ENCODE results near the gene CD302.

GRCh38 chr2:159808032-159808425 lies 10.0 kb upstream of the CD302 start:
- TF ChIP-seq CEBPB (IDR thresholded peaks at IDR 0.05; ENCODE audit: low read depth, low read length), result no peak
- TF ChIP-seq, protein P1, sequence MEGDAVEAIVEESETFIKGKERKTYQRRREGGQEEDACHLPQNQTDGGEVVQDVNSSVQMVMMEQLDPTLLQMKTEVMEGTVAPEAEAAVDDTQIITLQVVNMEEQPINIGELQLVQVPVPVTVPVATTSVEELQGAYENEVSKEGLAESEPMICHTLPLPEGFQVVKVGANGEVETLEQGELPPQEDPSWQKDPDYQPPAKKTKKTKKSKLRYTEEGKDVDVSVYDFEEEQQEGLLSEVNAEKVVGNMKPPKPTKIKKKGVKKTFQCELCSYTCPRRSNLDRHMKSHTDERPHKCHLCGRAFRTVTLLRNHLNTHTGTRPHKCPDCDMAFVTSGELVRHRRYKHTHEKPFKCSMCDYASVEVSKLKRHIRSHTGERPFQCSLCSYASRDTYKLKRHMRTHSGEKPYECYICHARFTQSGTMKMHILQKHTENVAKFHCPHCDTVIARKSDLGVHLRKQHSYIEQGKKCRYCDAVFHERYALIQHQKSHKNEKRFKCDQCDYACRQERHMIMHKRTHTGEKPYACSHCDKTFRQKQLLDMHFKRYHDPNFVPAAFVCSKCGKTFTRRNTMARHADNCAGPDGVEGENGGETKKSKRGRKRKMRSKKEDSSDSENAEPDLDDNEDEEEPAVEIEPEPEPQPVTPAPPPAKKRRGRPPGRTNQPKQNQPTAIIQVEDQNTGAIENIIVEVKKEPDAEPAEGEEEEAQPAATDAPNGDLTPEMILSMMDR (conservative IDR thresholded peaks at IDR 0.05; ENCODE audit: low read depth, low read length), result no peak
- no peak for TF ChIP-seq POLR2A (IDR thresholded peaks at IDR 0.05; ENCODE audit: low read depth, low read length)
- TF ChIP-seq USF2 (IDR thresholded peaks at IDR 0.05; ENCODE audit: low read depth, low read length), result no peak
- no peak for TF ChIP-seq BHLHE40 (IDR thresholded peaks at IDR 0.05; ENCODE audit: low read depth, low read length)
- TF ChIP-seq CHD1 (IDR thresholded peaks at IDR 0.05; ENCODE audit: low read depth, low read length), result no peak
- no peak for TF ChIP-seq RCOR1 (IDR thresholded peaks at IDR 0.05; ENCODE audit: insufficient replicate concordance, low read length)
- TF ChIP-seq MXI1 (IDR thresholded peaks at IDR 0.05; ENCODE audit: borderline replicate concordance, low read depth, low read length), result no peak
- no peak for TF ChIP-seq MAZ (IDR thresholded peaks at IDR 0.05; ENCODE audit: borderline replicate concordance, low read depth, low read length)
- no peak for TF ChIP-seq FOS (IDR thresholded peaks at IDR 0.05; ENCODE audit: low read depth, low read length)
- TF ChIP-seq RFX5 (IDR thresholded peaks at IDR 0.05; ENCODE audit: low read depth, low read length), result no peak
